ENCODE data around the gene TCFL5.

TCFL5 gene

DNA sequence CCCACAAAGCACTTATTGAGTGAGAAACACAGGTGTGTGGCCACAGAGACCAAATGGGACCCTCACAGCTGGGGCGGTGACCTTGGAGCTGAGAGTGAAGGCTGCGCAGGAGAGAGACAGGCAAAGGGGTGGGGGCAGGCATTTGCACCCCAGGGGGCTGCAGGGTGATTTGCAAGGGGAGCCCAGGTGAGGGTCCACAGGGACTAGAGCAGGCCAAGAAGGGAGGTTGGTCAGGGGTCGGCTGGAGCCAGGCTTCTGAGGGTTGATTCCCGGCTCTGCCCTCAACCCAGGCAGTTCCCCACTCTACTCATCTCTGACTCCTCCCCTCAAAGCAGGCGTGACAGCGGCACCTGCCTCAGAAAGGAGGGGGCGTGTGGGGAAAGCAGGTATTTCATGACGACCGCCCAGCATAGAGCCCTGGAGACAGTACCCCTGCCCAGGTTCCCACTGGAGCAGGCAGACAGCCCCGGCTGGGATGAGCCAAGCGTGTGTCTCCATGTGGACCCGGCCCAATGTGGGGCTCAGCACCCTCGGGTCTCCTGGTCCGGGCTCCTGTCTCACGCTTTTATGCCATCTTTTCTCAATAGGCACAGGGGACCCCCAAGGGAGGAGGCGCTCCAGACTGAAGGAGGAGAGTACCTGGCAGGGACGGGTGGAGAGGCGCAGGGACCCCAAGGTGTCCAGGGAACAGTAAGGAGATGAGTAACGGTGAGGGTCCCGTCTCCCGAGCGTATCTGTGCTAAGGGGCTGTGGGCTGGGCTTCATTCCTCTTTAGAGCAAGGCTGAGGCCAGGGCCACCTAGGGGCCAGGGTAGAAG is 68.5 kb downstream of the TCFL5 start:
- no peak overlapping the region for H3K4me3 ChIP-seq (ENCODE audit: low read length)
- DNase-seq (ENCODE audit: low read depth, low spot score), result no peak

DNA sequence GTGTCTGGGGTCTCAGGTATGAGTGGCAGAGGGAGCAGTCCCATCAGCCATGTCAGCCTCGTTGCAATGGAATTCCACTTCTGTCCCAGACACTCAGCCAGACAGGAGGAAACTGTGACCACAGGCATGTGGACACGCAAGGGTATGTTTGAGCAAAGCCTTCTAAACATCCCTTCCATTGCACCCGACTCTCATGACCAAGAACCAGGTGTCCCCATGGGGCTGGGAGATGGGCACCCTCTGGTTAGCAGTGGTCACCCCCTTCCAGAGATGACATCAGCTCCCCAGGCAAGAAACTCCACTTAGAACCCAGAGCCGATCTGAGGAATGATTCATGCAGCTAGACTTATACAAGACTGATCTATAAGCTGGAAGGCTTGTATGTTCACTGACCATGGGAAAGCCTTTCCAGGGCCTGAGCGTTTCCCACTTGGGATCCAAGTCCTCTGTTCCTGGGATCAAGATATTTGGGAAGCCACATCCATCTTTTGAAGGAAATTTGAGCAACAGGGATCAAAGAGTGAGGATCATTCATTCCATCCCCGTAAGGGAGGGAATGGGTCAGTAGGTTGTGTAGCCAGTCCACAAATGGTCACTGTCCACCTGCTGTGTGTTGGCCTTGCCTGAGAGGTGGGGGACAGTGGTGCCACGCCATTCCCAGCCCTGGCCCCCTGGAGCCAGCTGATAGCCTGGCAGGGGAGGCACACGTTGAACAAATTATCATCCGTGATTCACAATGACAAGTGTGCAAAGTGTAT is 69.3 kb downstream of the TCFL5 start:
- no peak overlapping the region for H3K4me3 ChIP-seq (ENCODE audit: low read length)
- DNase-seq (ENCODE audit: low read depth, low spot score), result no peak

DNA sequence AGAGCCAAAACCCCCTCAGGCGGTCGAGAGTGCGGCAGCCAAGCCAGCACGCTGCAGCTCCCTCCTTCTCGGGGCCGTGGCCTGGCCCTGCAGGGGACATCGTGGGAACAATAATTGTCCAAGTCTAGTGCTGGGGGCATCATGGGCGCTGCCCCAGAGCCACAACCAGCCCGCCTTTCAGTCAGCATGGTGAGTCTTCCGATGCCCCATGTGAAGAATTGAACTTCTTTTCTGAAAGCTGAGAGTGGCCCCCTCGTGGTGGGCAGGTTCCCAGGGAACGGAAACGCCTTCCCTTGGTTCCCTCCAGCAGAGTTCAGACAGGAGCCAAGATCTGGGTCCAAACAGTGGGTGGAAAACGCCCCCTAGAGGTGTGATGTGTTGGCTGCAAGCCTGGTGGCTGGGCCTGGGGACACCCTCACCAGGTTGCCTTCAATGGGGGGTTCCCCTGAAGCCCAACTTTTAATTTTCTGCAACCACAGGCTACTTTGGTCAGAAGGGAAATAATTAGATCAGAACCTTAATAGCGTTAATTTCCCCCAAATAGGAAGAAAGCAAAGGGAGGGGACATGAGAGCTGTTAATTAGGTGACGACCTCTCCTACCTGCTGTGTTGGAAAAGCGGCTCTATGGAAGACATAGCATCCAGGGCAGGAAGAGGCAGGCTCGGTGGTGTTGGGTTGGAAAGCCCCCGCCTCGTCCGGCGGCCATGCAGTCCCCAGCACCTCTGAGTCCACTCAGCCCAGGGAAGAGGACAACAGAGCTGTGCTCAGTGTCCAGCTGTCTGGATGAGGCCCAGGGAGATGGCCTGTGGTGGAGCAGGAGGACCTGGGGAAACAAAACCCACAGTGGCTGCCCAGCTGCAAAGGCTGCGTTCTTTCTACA is 70.1 kb downstream of the TCFL5 start:
- no peak overlapping the region for H3K4me3 ChIP-seq (ENCODE audit: low read length)
- peak; percentile 87 for DNase-seq (ENCODE audit: low read depth, low spot score)
